Right lobe of liver (tissue), 6 donors: ENCODE measurements around the gene SOD3. TPM values are rescaled to one million over a fixed set of nuclear protein-coding genes. Genes with fewer than 3 reads are reported as not detected.

Experiments used
- ATAC-seq, 4 donors: fragments of 200-7000 bp; cut with Tn5 transposase; one replicate each; pipeline ENCODE4 v1.9.1; 2020; ENCODE audit warnings: mild to moderate bottlenecking in 4 of 4, moderate library complexity in 4 of 4
- DNase-seq, 3 donors: peaks; one replicate each; pipeline ENCODE4 v3.0.0-alpha.2; 2020
- H3K27ac ChIP-seq, 3 donors: fragments of 200-600 bp; one replicate each; pipeline ENCODE4 v1.8.0; 2022
- H3K27me3 ChIP-seq, 2 donors: fragments of 200-600 bp; one replicate each; pipeline ENCODE4 v1.8.0; 2022
- H3K36me3 ChIP-seq, 4 donors: fragments of 200-600 bp; sonication (generic) in 1 of 4; one replicate each; pipeline versions ENCODE4 v1.5.1 to v1.8.0; 2017 to 2022; ENCODE audit warnings: control low read depth in 1 of 4
- H3K4me1 ChIP-seq, 4 donors: fragments of 200-600 bp; sonication (generic) in 1 of 4; one replicate each; pipeline versions ENCODE4 v1.5.1 to v1.8.0; 2017 to 2022; ENCODE audit warnings: control low read depth in 1 of 4
- H3K4me3 ChIP-seq, 3 donors: fragments of 200-600 bp; one replicate each; pipeline ENCODE4 v1.8.0; 2022
- H3K9me3 ChIP-seq, 4 donors: fragments of 200-600 bp; sonication (generic) in 1 of 4; one replicate each; pipeline versions ENCODE4 v1.5.1 to v1.8.0; 2017 to 2022; ENCODE audit warnings: control low read depth in 1 of 4
- POLR2A ChIP-seq: fragments of 450-650 bp; IDR thresholded peaks from one replicate; pipeline ENCODE4 v1.6.1; 2017; ENCODE audit warnings: antibody characterized with exemption, mild to moderate bottlenecking
- WGBS: methylation state at CpG from one replicate; pipeline ENCODE4 v1.1.6; 2018; ENCODE audit warnings: low coverage, low lambda C conversion rate; ENCODE audit not compliant: insufficient coverage; ENCODE audit errors: missing lambda C conversion rate; 5-methylcytosine and 5-hydroxymethylcytosine counted together
- intact Hi-C, 2 donors: fragments of 100-400 bp; cut with DNase I; formaldehyde crosslinking; loops; one replicate each; pipeline versions ENCODE4 v1.11.2 to v1.14.1; 2022
- total RNA-seq, 6 experiments: library from RNA; depleted of rRNA in 2 of 6; stranded (reverse); fragments of >200 nt in 2 of 6; fragmentation: NEBNext Ultra II Directional in 3 of 6; extraction: Animal tissue kit (Norgen Biotek cat#: 25700) in 3 of 6; gene quantifications; one replicate each; pipeline versions ENCODE4 v1.1.0 to v1.2.4, GENCODE V29; 2016 to 2023
- TF ChIP-seq, protein P1 (sequence below), 4 donors: fragments of 200-600 bp in 3 of 4; fragments of 450-650 bp in 1 of 4; IDR thresholded peaks; one replicate each; pipeline versions ENCODE4 v1.5.1 to v1.8.0; 2016 to 2022; ENCODE audit warnings: antibody characterized with exemption in 4 of 4, mild to moderate bottlenecking in 2 of 4
- donor health status: DM: no; HTN: yes; CAD: no.
- donor health status: DM: no; HTN: no; CAD: no.
- donor health status: DM: no; HTN: no; CAD: no.
- donor health status: DM: no; HTN: yes; CAD: no.
- donor health status: DM: no; HTN: yes; CAD: no.

Gene SOD3
- total RNA-seq, 6 experiments from 2014 or later: 1.5 to 7.9 (median 3.6) TPM

DNA sequence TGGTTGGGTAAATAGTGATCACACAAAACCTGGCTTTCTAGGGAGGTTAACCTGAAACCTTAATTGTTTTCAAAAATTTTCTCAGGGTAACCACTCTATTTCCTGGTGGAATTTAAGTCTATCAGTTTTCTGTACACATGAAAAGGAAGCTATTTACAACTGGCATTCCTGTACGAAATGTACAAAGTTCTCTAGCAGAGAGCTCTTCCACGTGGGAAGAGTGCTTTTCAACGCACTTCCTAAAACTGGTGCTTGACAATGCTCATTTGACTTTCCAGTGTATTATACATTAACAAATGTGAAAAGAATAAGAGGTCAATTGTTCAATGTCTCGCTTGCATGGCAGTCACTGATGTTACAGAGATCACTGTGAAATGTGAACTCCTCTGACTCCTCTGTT, 2.8 kb upstream of the SOD3 start:
- WGBS: 34% methylated on average over 4 of the region's 4 CpGs
- DNase-seq (no peak), ATAC-seq (no peak)
- H3K4me1 ChIP-seq: no peaks in the 10 kb centered on the region
- TF ChIP-seq POLR2A: no peak
- TF ChIP-seq, protein P1, sequence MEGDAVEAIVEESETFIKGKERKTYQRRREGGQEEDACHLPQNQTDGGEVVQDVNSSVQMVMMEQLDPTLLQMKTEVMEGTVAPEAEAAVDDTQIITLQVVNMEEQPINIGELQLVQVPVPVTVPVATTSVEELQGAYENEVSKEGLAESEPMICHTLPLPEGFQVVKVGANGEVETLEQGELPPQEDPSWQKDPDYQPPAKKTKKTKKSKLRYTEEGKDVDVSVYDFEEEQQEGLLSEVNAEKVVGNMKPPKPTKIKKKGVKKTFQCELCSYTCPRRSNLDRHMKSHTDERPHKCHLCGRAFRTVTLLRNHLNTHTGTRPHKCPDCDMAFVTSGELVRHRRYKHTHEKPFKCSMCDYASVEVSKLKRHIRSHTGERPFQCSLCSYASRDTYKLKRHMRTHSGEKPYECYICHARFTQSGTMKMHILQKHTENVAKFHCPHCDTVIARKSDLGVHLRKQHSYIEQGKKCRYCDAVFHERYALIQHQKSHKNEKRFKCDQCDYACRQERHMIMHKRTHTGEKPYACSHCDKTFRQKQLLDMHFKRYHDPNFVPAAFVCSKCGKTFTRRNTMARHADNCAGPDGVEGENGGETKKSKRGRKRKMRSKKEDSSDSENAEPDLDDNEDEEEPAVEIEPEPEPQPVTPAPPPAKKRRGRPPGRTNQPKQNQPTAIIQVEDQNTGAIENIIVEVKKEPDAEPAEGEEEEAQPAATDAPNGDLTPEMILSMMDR (IDR thresholded peaks at IDR 0.05): no peak
- no peaks in the 10 kb centered on the region for H3K36me3 ChIP-seq
- H3K27ac ChIP-seq: no peak overlapping the region
- H3K4me3 ChIP-seq: no peak overlapping the region
- no peaks in the 10 kb centered on the region for H3K27me3 ChIP-seq
- intact Hi-C loops: no loop called here
- H3K9me3 ChIP-seq: no peaks in the 10 kb centered on the region

DNA sequence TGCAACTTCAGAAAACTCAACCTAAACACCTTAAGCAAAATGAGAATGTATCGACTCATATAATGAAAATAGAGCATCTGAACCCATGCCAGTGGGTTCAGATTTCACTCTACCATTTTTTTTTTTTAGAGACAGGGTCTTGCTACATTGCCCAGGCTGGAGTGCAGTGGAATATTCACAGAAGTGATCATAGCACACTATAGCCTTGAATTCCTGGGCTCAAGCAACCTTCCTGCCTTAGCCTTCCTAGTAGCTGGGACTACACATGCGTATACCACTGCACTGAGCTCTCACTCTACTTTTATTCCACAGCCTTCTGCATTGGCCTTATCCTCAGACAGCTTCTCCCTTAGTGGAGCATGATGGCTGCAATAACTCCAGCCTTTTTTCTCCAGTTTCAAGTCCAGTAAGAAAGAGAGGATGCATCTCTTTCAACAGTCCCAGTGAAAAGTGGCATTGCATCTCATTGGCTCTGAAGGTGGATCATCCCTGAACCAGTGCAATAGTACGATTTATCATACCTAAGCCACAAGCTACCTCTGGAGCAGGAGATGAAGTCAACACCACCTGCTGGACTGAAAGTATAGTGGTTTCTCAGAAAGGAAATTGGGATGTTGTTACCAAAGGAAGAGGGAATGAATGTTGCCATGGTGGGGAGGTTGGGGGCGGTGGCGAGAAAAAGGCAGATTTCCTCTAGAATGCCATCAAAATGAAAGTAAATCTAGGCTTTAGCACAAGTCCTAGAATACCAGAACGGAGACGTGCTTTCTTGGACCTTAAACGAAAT, 2.0 kb upstream of the SOD3 start:
- TF ChIP-seq, protein P1 (IDR thresholded peaks at IDR 0.05): peak in 1 of 4 donors; percentile 11
- no peak for TF ChIP-seq POLR2A
- H3K27ac ChIP-seq: no peak overlapping the region

DNA sequence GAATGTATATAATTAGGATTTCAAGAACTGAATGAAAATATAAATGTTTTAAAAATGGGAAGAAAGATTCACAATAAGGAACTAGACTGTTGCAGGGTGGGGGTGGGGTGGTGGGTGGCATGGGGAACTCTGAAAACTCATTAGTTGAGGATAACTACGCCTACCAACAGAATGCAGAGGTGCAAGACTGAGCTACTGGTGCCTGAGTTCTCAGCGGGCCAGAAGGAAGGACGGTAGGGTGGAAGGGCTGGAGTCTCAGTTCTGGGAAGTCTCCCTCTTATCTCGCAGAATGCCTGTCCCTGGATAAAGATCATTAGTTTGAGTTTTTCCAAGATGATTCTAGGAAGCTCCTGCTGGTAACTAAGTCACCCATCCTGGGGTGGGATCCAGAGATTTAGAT, 1.3 kb upstream of the SOD3 start:
- Histone ChIP-seq H3K4me1 (no peaks in the 10 kb centered on the region), H3K9me3 (no peaks in the 10 kb centered on the region), H3K36me3 (no peaks in the 10 kb centered on the region), H3K27me3 (no peaks in the 10 kb centered on the region), H3K4me3 (no peak overlapping the region), H3K27ac (peak overlapping the region in 2 of 3 donors; percentile 7 to 8)
- intact Hi-C loops: no loop called here
- ATAC-seq (peak in 1 of 4 donors; percentile 9), DNase-seq (no peak)
- WGBS: 39% methylated on average over 3 of the region's 4 CpGs
- TF ChIP-seq, protein P1 (IDR thresholded peaks at IDR 0.05): no peak
- no peak for TF ChIP-seq POLR2A

More for the DNA sequence above, 2.0 kb upstream of the SOD3 start:
- ATAC-seq (peak in 1 of 4 donors; percentile 26), DNase-seq (no peak)
- H3K27me3 ChIP-seq: no peaks in the 10 kb centered on the region
- intact Hi-C loops: no loop called here
- WGBS: 38% methylated on average over 8 of the region's 8 CpGs
- no peak overlapping the region for H3K4me3 ChIP-seq
- H3K4me1 ChIP-seq: no peaks in the 10 kb centered on the region
- H3K36me3 ChIP-seq: no peaks in the 10 kb centered on the region
- H3K9me3 ChIP-seq: no peaks in the 10 kb centered on the region

DNA sequence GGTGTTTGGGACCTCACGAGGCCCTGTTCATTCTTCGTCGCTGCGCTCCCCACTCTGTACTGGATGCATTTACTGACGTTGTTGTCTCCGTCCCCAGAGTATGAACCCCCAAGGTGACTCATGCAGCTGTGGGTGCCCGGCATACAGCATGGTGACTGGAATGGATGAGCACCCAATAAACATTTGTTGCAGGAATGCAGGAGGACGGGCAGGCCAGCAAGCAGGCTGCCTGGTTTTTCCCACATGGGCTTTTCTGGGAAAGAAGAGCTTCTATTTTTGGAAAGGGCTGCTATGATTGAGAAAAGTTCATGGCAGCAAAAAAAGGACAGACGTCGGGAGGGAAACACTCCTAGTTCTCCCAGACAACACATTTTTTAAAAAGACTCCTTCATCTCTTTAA, 893 bp upstream of the SOD3 start:
- no peak for TF ChIP-seq POLR2A
- TF ChIP-seq, protein P1 (IDR thresholded peaks at IDR 0.05): no peak
- ATAC-seq (peak in 1 of 4 donors; percentile 12), DNase-seq (no peak)
- Histone ChIP-seq H3K9me3 (no peaks in the 10 kb centered on the region), H3K27me3 (no peaks in the 10 kb centered on the region), H3K27ac (peak overlapping the region in 2 of 3 donors; percentile 7 to 8), H3K4me3 (no peak overlapping the region), H3K36me3 (no peaks in the 10 kb centered on the region), H3K4me1 (no peaks in the 10 kb centered on the region)
- intact Hi-C loops: no loop called here
- WGBS: 67% methylated on average over 5 of the region's 10 CpGs
